Lower leg skin (tissue), 3 donors: ENCODE measurements around the gene EFCAB12.

ENCODE experiments used
- POLR2A ChIP-seq, 2 donors: fragments of 450-650 bp; IDR thresholded peaks; one replicate each; pipeline ENCODE4 v1.6.1; 2016 to 2017; ENCODE audit warnings: antibody characterized with exemption in 2 of 2, mild to moderate bottlenecking in 1 of 2, moderate library complexity in 1 of 2
- TF ChIP-seq, protein P1 (sequence below), 3 donors: fragments of 450-650 bp; IDR thresholded peaks; one replicate each; pipeline ENCODE4 v1.5.1; 2016; ENCODE audit warnings: antibody characterized with exemption in 3 of 3, mild to moderate bottlenecking in 3 of 3, moderate library complexity in 2 of 3

DNA sequence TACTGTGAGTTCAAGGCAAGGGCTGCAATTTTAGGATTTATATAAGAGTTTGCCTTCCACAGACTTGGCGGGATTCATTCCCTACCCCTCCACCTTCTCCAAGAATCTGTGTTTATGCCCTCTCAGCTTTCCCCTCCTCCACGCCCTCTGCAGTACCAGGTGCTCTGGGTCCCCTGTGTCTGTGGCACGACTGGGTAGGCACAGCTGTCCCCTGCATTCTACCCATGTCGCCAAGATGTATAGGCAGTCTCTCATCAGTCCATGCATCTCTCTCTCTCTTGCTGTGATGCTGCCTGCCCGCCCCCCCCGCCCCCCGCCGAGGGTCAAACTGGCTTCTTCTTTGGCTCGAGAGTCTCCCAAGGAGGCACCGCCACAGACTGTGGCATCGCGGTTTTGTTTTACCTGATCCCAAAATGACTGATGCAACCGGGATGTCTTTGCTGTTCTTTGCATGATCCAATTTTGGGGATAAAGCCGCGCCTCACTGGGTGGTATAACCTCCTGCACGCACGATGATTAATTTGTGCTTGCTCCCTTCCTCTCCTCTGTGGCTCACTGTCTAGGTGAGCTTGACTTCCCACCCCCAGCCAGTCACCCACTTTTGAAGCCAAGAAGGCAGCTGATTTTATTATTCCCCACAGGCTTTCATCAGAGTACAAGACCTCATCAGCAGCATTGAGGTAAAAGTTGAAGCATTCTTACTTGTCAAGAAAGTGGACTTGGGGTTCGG lies 43.7 kb downstream of the EFCAB12 start:
- TF ChIP-seq, protein P1, sequence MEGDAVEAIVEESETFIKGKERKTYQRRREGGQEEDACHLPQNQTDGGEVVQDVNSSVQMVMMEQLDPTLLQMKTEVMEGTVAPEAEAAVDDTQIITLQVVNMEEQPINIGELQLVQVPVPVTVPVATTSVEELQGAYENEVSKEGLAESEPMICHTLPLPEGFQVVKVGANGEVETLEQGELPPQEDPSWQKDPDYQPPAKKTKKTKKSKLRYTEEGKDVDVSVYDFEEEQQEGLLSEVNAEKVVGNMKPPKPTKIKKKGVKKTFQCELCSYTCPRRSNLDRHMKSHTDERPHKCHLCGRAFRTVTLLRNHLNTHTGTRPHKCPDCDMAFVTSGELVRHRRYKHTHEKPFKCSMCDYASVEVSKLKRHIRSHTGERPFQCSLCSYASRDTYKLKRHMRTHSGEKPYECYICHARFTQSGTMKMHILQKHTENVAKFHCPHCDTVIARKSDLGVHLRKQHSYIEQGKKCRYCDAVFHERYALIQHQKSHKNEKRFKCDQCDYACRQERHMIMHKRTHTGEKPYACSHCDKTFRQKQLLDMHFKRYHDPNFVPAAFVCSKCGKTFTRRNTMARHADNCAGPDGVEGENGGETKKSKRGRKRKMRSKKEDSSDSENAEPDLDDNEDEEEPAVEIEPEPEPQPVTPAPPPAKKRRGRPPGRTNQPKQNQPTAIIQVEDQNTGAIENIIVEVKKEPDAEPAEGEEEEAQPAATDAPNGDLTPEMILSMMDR (IDR thresholded peaks at IDR 0.05), result no peak
- TF ChIP-seq POLR2A (IDR thresholded peaks at IDR 0.05), result no peak
